Stimulated activated naive CD4-positive, alpha-beta T cell (primary cell): ENCODE measurements around the gene VWF.
"Not testable (repeated sequence)": the region's sequence is repeated elsewhere in the genome, so short reads cannot be mapped to it uniquely, and the experiment has no call there.

ENCODE experiments used
- DNase-seq, 6 experiments: peaks; one replicate each; lab custom pipeline; 2025; lab: John Stamatoyannopoulos, UW

Gene VWF

DNA sequence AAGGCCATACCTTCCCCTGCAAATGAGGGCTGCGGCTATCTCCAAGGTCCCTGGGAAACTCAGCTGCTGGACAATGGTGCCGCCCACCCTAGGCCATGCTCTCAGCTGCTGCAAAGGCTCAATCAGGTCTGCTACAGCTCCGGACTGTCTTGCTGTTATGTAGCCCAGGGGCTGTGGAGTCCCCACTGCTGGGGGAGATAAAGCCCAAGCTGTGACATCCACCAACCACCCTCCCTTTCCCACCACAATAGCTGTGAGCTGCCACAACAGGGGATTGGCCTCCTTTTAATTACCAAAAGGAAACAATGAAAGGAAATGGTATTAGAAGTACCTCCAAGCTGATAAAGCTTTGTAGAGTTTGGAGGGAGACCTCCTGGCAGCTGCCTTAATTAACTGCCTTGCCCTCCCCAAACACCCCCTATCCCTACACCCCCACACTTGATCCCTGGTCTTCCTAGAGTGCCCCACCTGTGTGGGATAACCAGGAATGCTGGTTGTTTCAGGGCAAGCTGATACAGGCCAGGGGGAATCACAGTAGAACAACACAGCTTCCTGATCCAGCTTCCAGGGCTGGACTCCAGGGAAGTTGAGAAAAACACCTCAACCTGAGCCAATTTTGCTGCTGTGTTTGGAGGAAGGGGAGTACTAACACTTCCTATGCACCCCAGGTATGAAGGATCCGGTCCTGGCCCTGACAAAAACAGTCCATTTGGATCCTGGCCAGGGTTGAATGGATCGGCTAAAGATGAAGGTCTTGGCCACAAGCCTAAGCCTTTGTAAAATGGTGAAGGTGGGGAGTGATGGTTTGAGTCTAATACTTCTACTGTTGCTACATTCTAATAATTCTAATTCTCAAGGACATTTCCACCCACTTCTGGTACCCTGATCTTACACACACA lies at the start of gene VWF:
VWF (minus strand) TSS at position 260 of the 899 bp plus-strand sequence. CDS start 1,474 bp downstream, outside the sequence.
- no peak for DNase-seq

DNA sequence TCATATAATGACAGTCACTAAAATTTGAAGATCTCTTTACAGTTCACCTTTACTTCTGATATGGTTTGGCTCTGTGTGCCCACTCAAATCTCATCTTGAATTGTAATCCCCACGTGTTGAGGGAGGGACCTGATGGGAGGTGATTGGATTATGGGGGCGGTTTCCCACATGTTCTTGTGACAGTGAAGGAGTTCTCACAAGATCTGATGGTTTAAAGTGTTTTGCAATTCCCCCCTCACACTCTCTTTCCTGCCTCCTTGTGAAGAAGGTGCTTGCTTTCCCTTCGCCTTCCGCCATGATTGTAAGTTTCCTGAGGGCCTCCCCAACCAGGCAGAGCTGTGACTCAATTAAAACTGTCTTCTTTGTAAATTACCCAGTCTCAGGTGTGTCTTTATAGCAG lies 48.4 kb upstream of the VWF start:
- no peak for DNase-seq

DNA sequence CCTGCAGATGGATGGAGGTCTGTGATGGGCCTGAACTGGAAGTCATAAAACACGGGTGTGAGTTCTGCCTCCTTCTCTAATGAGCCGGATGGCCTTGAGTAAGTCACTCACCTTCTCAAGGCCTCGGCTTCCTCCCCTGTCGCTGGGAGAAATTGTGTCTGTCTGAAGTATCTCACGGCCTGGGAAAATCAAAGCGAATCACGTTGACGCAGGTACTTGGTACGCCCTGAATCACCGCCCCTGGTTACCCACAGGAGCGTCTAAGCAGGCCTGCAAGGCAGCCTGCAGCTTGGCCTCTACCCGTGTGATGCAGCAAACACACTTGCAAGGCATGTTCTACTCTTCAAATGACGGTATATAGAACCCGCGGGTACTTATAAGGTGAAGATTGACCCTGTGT lies 47.6 kb upstream of the VWF start:
- no peak for DNase-seq

DNA sequence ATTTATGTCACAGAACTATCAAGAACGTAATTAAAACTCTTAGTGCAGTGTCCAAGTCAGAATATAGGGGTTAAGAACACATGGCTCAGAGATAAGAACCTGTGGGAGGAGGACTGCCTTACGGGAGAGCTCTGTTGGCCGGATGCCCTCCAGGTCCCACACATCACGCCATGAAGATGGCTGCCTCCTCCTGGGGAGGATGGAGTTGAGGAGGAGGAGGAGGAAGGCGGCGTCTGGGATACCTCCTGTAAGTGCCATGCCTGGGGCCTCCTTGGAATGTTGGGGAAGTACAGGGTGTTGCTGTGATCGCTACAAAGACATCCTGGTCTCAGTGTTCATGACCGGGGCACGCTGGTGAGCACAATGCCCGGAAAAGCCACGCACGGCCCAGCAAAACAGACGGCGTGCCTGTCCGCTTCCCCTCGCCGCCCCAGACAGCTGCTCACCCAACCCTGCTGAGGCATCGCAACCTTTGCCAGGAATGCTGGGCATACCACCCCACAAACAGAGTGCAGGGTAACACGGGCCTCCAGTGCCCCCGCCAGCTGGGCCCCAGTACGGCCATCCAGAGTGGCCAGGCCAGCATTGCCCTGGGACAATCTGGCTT lies 47.0 kb upstream of the VWF start:
- DNase-seq, result no peak

DNA sequence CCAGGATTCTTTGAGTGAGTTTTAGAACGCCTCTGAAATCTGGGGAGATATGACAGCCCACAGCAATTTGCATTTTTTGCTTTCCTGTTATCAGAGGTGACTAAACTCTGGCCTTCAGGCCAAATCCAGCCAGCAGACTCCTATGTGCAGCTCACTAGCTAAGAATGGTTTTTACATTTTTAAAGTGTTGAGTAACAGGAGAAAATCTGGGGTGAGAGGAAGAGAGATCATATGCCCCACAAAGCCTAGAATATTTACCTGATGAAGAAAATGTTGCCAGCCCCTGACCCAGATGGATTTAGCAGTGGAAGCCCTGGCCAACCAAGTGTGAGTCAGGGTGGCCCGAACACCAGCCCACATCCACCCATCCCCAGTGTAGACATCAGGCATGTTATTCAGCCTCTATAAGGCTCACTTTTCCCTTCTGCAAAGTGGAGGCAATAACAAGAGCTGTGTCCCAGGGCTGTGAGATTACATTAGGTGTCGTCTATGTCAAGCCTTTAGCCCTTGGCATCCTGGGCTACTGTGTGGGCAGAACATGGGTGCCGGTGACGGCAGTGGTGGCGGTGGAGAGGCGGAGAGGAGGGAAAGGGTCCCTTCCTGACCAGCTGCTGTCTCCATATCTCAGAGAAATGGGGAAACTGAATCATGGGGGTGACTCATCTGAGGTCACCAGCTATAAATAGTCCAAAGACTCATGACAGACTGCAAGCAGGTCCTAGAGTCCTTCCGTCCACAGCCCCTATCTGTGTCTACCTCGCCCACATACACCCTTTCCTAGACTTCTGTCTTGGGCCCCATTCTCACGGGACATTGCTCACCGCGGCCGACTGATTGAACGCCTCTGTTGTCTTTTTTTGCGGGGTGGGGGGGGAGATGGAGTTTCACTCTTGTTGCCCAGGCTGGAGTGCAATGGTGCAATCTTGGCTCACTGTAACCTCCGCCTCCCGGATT lies 43.1 kb upstream of the VWF start:
- peak in 1 of 6 experiments; percentile 12 for DNase-seq

DNA sequence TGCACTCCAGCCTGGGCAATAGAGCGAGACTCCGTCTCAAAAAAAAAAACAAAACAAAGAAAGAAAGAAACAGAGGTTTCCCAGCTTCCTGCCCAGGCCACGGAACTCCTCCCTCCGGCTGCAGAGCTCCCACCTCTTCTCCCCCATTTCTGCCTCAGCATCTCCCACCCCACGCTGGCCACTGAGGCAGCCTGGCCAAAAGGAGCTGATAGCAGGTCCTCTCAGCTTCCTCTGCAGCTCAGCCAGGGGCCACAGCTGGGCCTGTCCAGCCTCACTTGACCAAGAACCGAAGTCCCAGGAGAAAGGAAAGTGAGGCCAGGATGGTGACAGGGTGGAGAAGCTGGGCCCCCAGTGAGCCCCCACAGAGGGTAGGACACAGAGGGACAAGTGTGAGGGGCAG lies 42.3 kb upstream of the VWF start:
- no peak for DNase-seq

DNA sequence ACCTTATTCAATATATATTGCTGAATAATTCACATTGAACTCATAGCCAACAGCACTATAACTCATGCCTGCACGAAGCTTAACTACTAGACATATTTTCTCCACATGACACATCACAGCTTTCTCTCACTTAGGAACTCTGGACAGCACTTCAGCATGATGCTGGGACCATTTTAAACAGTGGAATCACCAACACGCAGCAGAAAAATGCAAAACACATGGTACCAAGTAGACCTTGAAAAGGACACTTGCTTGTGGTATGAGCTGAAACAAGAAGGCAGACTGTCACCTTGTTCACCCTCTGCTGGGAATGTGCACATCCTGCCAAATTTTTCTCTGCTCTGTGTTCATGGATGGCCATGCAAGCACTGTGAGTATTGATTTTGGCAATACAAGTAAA lies 40.9 kb upstream of the VWF start:
- DNase-seq, result no peak

DNA sequence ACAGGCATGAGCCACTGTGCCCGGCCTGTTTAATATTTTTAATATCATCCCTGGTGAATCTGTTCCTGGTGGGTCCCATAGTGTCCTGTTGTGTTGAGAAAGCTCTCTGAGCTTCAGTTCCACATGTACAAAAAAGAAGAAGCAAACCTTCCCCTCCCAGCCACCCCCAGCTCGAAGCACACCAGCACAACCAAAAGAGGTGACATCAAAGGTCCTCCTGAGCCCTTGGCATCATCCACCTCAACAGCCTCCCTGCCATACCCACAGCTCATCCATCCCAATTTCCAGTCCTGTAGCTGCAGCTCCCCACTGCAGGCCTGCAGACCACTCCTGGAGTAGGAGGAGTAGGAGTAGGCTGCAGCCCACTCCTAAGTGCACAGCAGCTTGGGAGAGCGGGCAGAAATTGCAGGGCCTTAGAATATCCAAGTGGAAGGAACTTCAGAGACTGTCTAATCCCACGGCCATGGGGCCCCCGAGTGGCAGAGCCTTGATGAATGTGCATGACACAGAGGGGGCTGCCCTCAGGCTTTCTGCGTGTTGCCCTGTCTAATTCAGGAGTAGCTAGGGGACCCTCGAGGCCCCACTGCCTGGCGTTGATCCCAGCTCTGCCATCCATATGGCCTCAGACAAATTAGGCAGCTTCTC lies 39.1 kb upstream of the VWF start:
- no peak for DNase-seq

DNA sequence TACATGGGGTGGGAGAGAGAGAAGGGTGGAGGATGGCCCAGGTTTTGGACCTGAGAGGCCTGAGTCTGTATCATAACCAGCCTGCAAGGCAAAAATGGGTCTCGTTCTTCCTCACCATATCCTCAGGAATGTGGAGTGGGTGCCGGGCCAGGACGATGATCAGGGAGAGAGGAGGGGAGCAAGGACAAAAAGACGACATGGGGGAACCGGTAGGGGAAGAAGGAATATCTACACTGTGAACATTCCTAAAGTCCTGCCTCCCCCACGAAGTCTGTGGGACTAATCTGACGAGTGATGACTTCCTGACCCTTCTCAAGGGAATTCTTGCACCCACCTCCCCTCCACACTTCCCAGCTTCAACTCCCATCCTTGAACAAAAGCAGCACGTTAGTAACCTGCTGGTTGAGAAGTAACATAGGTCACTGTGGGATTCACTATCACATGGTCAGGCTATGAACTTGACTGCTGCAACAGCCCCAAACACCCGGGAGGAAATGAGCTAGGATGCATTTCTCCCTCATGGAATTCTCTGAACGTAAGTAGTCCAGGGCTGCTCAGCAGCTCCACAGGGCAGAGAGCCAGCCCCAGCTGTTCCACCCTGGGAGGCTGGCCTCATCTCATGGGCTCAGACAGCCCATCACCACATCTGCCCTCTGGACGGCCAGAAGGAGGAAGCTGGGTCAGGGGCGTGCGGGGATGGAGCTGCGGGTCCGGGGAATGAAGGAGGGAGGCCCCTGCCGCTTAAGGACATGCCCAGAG lies 36.8 kb upstream of the VWF start:
- no peak for DNase-seq

DNA sequence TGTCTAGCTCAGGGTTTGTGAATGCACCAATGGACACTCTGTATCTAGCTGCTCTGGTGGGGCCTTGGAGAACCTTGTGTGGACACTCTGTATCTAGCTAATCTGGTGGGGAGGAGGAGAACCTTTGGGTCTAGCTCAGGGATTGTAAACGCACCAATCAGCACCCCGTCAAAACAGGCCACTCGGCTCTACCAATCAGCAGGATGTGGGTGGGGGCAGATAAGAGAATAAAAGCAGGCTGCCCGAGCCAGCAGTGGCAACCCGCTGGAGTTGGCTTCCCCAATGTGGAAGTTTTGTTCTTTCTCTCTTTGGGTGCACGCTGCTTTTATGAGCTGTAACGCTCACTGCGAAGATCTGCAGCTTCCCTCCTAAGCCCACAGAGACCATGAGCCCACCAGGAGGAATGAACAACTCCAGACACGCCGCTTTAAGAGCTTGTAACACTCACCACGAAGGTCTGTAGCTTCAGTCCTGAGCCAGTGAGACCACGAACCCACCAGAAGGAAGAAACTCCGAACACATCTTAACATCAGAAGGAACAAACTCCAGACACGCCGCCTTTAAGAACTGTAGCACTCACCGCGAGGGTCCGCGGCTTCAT lies 35.7 kb upstream of the VWF start:
- DNase-seq, result not testable (repeated sequence)

DNA sequence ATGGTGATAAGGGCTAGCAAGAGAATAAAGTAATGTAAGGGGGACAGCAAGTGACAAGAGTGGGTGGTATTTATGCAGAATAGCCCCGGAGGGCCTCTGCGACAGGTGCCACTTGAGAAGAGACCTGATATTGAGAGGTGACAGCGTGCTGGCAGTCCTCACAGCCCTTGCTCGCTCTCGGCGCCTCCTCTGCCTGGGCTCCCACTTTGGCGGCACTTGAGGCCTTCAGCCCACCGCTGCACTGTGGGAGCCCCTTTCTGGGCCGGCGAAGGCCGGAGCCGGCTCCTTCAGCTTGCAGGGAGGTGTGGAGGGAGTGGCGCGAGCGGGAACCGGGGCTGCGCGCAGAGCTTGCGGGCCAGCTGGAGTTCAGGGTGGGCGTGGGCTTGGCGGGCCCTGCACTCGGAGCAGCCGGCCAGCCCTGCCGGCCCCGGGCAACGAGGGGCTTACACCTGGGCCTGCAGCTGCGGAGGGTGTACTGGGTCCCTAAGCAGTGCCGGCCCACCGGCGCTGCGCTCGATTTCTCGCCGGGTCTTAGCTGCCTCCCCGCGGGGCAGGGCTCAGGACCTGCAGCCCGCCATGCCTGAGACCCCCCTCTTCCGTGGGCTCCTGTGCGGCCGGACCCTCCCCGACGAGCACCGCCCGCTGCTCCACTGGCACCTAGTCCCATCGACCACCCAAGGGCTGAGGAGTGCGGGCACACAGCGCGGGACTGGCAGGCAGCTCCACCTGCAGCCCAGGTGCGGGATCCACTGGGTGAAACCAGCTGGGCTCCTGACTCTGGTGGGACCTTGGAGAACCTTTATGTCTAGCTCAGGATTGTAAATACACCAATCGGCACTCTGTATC lies 34.9 kb upstream of the VWF start:
- not testable (repeated sequence) for DNase-seq

DNA sequence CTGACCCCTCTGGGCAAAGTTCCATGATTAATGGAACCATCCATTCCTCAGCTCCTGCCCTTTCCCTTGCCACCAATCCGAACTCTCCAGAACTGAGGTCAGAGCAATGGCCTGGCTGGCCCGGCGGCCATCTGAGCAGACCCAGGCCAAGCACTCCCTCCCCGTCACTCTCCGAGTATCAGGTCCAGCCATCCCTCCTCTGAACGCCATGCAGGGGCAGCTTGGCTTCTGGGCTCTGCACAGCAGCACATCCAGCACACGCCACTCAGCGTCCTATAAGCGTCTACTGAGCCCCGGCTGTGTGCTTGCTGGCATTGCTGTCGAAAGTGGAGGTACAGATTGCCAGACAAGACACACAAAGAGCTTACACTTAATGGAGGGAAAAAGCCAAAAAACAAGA lies 34.3 kb upstream of the VWF start:
- no peak for DNase-seq

DNA sequence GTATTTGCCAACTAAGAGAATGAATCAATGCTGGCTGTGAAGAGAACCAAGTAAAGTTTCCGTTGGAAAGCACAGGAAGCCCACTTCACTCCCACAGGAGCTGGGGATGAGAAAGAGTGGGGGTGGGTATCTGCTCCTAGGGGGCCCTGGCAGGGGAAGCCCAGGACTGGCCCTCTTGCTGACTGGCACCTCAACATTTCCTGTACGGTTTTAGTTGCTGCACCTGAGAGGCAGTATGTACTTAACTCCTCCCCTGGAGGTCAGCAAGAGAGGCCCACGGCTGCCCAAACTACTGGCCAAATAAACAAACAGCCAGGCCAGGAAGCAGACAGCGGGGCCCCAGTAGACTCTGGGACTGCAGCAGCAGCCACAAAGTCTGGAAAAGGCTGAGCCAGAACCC lies 33.8 kb upstream of the VWF start:
- no peak for DNase-seq

DNA sequence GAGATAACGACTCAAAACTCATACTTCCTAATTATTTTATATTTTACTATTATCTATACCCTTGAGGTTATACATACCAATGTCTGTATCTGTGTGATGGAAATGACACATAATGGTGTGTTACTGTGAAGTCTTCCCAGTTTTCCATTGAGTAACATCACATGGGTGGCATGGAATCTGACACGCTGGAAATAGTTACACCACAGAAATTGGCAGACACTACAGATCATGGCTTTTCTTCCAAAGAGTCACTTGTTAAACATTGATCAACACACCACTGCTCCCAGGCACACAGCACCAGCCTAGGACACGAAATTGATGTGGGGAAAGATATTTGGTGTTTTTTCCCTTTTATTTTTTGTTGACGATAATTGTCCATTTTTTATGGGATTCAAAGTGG lies 33.0 kb upstream of the VWF start:
- DNase-seq, result no peak

DNA sequence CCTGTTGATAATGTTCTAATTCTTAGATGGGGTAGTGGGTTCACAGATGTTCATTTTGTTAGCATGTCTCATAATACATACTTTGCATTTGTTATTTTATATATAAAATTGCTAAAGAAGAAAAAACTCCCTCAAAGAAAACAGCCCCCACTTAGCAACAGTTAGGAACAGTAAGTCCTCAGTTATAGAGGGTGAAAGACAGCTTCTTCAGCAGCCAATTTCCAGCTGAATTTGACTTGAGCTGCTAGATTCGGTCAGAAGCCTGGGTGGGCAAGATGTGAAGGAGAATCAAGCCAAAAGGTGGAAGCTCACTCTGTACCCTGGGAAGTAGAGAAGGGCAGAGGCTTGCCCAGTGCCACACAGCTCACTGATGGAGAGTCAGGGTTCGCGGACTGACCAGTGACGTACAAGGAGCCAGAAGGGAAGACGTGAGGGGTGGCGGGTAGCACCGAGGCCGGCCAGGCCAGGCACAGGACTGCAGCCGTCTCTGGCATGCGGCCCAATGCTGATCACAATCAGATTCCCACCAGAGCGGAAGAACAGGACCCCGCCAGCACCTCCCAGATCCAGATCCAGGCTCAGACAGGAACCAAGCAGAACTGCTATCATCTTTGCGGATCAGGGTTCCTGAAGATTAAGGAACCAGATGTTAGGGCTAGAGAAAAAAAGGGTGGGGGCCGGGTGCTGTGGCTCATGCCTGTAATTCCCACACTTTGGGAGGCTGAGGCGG lies 30.4 kb upstream of the VWF start:
- DNase-seq, result no peak

DNA sequence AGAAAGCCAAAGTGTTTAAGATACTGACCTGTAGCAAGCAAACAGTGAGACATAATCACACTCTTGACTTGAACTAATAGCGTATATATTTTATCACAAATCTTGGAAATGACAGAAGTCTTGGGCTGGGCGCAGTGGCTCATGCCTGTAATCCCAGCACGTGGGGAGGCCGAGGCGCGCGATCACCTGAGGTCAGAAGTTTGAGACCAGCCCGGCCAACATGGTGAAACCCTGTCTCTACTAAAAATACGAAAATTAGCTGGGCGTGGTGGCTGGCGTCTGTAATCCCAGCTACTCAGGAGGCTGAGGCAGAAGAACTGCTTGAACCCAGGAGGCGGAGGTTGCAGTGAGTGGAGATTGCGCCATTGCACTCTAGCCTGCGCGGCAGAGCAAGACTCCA lies 24.3 kb upstream of the VWF start:
- DNase-seq, result not testable (repeated sequence)

DNA sequence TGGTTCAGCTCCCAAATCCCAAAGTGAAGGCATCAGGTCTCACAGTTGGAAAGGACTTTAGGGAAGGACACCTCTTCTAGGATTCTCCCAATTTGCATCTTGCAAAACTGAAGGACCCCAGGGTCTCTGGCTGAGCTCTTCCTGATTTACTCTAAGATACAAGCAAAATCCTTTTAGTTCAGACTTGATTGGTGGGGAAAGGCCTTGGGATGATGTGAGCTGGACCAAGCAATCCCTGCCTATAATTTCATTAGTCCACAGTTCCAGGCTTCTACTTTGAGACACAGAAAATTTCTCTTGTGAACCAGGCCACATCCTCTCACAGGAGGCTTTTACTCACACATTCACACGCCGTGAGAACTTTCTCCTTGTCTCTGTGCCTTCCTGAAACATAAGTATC lies 23.6 kb upstream of the VWF start:
- no peak for DNase-seq

DNA sequence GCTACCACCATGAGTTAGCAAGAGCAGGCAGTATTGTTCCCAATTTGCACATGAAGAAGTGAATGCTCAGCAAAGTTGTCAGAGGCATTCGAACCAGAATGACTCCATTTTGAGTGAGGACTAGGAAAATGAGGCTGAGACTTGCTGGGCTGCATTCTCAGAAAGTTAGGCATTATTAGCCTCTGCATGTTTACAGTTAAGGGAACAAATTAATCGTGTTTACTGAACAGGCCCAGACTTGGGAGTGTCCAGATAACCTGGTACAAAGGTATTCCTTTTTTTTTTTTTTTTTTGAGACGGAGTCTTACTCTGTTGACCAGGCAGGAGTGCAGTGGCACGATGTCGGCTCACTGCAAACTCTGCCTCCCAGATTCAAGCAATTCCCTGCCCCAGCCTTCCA lies 22.5 kb upstream of the VWF start:
- no peak for DNase-seq

DNA sequence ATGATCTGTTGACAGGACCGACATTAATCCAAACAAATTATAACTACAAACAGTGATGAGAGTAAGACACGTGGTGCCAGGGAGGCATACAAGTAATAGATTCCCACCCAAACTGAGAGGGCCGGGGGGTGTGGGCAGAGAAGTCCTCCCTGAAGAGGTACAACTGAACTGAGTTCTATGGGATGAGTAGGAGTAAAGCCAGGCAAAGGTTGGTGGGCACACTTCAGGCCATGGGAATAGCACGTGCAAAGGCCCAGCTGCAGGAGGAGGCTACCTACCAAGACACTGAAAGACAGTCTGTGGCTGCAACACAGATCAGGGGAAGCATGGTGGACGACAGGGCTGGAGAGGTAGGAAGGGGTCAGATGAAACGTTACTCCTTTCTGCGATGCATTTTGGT lies 22.0 kb upstream of the VWF start:
- no peak for DNase-seq
